Ovary (tissue), 9 donors: ENCODE results near the gene TET2. TPM values are rescaled to one million over a fixed set of nuclear protein-coding genes. Genes with fewer than 3 reads are reported as not detected.

ENCODE experiments used
- DNase-seq, 5 donors: peaks; one replicate each; pipeline ENCODE4 v3.0.0-alpha.2; 2019 to 2020
- H3K27ac ChIP-seq, 2 donors: fragments of 200-600 bp; one replicate each; pipeline versions ENCODE4 v1.5.1 to v1.8.0; 2019 to 2022
- H3K27me3 ChIP-seq: fragments of 200-600 bp; one replicate; pipeline ENCODE4 v1.8.0; 2022
- H3K36me3 ChIP-seq: fragments of 200-600 bp; sonication (generic); one replicate; pipeline ENCODE4 v1.5.1; 2019
- H3K4me1 ChIP-seq: one replicate; pipeline ENCODE4 v1.8.1; 2013; ENCODE audit warnings: mild to moderate bottlenecking, moderate library complexity; ENCODE audit not compliant: insufficient read depth
- H3K4me3 ChIP-seq: fragments of 200-600 bp; sonication (generic); one replicate; pipeline ENCODE4 v1.5.1; 2017
- H3K9me3 ChIP-seq, 2 donors: fragments of 200-600 bp in 1 of 2; sonication (generic) in 1 of 2; one replicate each; pipeline versions ENCODE4 v1.5.1 to v1.8.1; 2013 to 2019; ENCODE audit warnings: mild to moderate bottlenecking in 1 of 2, moderate library complexity in 1 of 2
- EP300 ChIP-seq: sonication (generic); formaldehyde crosslinking; IDR thresholded peaks from one replicate; pipeline ENCODE4 v1.6.1; 2017; ENCODE audit warnings: antibody characterized with exemption
- POLR2A ChIP-seq: fragments of 450-650 bp; IDR thresholded peaks from one replicate; pipeline ENCODE4 v1.6.1; 2017; ENCODE audit warnings: antibody characterized with exemption, mild to moderate bottlenecking, moderate library complexity
- WGBS, 3 donors: extraction: QIAGEN DNeasy Blood & Tissue Kit in 1 of 3; methylation state at CpG; one replicate each; pipeline versions ENCODE4 v1.1.5 to v1.1.7; 2013 to 2017; 5-methylcytosine and 5-hydroxymethylcytosine counted together
- intact Hi-C, 4 donors: fragments of 100-400 bp; cut with DNase I; formaldehyde crosslinking; loops; one replicate each; pipeline versions ENCODE4 v1.11.0 to v1.15.1; 2022 to 2023
- polyA plus RNA-seq, 2 donors: library from polyadenylated mRNA; stranded (reverse); fragments of 200-250 nt in 1 of 2; fragments of 350-450 nt in 1 of 2; fragmentation: Illumina TruSeq in 1 of 2; extraction: RNeasy Lipid Tissue Mini Kit (QIAGEN cat#74804) in 1 of 2; gene quantifications; one replicate each; pipeline ENCODE4 v1.2.3, GENCODE V29; 2013 to 2014
- total RNA-seq, 7 donors: library from RNA; depleted of rRNA in 2 of 7; stranded (reverse); fragments of >200 nt in 2 of 7; fragmentation: NEBNext Ultra II Directional in 3 of 7; extraction: Animal tissue kit (Norgen Biotek cat#: 25700) in 3 of 7; gene quantifications; one replicate each; pipeline versions ENCODE4 v1.1.0 to v1.2.4, GENCODE V29; 2016 to 2023
- TF ChIP-seq, protein P1 (sequence below), 3 donors: fragments of 450-650 bp in 2 of 3; fragments of 200-600 bp in 1 of 3; IDR thresholded peaks; one replicate each; pipeline versions ENCODE4 v1.5.1 to v1.8.0; 2016 to 2022; ENCODE audit warnings: antibody characterized with exemption in 3 of 3, mild to moderate bottlenecking in 1 of 3
- donor health status: DM: no; HTN: no; CAD: no; lungs with moderate emphysema.
- donor health status: DM: no; HTN: no; CAD: no.
- donor health status: Bipolar disorder and iron deficiency.
- donor health status: DM: yes; HTN: yes; CAD: no.
- donor health status: DM: no; HTN: no; CAD: no.
- donor health status: DM: yes; HTN: yes; CAD: no.

Gene TET2
- total and polyA plus RNA-seq, 9 donors = 3.7 to 20.8 (median 17.3) TPM

DNA sequence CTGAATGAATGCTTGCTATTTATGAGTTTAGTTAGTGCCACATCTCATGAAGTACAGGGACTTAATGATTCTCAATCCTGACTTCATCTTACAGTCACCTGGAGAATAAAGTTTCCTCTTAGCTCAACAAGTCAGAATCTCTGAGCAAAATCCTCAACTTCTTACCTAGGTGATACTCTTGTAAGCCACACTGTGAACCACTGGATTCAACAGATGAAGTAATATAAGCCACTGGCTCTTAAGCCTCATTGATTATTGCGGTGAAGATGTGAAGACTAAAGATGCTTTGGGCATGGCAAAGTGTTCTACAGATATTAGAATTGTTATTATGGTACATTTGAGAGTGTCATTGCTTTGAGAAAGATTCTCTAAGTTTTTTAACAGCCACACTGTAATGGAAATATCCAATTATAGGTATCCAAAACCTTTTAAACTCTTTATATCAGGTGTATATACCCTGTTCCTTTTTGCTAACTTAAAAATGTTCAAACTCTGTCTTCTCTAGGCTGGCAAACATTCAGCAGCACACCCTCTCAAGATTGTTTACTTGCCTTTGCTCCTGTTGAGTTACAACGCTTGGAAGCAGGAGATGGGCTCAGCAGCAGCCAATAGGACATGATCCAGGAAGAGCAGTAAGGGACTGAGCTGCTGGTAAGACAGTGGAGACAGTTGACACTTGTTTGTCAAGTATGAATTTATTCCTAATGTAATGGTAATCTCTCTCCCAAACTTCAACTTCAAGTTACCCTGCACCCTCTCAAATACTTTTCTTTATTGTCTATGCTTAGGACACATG is 43.4 kb downstream of the TET2 start:
- no peaks in the 10 kb centered on the region for H3K36me3 ChIP-seq
- no peaks in the 10 kb centered on the region for H3K27me3 ChIP-seq
- 63 to 66% (median 64%) methylated on average over 2 of the region's 2 CpGs for WGBS, 3 donors
- DNase-seq = no peak
- H3K9me3 ChIP-seq = no peaks in the 10 kb centered on the region
- no peak overlapping the region for H3K27ac ChIP-seq
- H3K4me1 ChIP-seq = peaks cover 3% of the 10 kb centered on the region
- H3K4me3 ChIP-seq = no peak overlapping the region
- intact Hi-C loops = no loop called here
- TF ChIP-seq EP300 (no peak), POLR2A (no peak)
- TF ChIP-seq, protein P1, sequence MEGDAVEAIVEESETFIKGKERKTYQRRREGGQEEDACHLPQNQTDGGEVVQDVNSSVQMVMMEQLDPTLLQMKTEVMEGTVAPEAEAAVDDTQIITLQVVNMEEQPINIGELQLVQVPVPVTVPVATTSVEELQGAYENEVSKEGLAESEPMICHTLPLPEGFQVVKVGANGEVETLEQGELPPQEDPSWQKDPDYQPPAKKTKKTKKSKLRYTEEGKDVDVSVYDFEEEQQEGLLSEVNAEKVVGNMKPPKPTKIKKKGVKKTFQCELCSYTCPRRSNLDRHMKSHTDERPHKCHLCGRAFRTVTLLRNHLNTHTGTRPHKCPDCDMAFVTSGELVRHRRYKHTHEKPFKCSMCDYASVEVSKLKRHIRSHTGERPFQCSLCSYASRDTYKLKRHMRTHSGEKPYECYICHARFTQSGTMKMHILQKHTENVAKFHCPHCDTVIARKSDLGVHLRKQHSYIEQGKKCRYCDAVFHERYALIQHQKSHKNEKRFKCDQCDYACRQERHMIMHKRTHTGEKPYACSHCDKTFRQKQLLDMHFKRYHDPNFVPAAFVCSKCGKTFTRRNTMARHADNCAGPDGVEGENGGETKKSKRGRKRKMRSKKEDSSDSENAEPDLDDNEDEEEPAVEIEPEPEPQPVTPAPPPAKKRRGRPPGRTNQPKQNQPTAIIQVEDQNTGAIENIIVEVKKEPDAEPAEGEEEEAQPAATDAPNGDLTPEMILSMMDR (IDR thresholded peaks at IDR 0.05) = no peak

DNA sequence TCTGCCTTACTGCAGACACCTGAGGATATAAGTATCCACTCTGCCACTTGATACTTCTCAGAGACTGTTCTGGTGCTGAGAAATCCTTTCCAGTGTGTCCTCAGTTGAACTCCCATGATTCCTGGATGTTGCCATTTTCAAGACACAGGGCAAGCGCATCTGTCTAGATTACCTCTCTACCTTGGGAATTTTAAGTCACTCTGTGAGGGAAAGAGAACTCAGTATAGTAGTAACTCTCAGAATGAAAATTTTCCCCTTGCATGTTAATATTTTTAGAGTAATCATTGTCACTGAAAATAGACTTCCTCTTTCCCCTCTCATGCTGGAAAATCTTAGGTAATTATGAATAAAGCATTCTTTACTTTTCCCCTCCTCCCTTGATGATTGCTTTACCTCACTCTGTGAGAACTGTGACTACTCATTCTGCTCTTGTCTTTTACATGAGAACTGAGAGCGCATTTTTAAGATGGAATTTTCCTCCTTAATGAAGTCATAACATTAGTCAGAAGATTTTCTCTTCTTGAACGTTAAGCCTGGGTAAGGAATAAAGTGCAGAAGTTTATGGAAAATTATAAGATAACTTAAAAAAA is 45.0 kb downstream of the TET2 start:
- 15 to 29% (median 20%) methylated on average over 3 of the region's 3 CpGs for WGBS, 3 donors
- H3K4me1 ChIP-seq = no peaks in the 10 kb centered on the region
- no peaks in the 10 kb centered on the region for H3K36me3 ChIP-seq
- no peak for DNase-seq
- TF ChIP-seq POLR2A (no peak), EP300 (no peak)
- TF ChIP-seq, protein P1 (IDR thresholded peaks at IDR 0.05) = no peak
- no peak overlapping the region for H3K27ac ChIP-seq
- intact Hi-C loops = no loop called here
- H3K27me3 ChIP-seq = no peaks in the 10 kb centered on the region
- H3K9me3 ChIP-seq = no peaks in the 10 kb centered on the region
- H3K4me3 ChIP-seq = no peak overlapping the region

DNA sequence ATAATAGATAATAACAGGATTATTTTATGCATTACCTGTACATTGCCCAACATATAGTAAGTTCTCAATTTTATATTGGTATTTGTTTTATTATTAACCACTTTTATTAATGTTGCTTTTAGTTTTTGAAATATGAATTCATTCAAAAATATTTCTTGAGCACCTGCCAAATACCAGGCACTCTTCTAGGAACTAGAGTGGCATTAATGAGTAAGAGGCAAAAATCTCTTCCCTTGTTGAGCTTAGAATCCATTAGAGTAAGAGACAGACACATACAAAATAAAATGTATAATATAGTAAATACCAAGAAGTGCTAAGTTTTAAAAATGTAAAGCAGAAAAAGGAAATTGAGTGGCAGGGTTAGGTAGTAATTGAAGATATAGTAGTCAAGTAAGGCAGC is 45.8 kb downstream of the TET2 start:
- Histone ChIP-seq H3K9me3 (no peaks in the 10 kb centered on the region), H3K27me3 (no peaks in the 10 kb centered on the region), H3K36me3 (no peaks in the 10 kb centered on the region), H3K4me1 (no peaks in the 10 kb centered on the region), H3K4me3 (no peak overlapping the region), H3K27ac (no peak overlapping the region)
- TF ChIP-seq EP300 = no peak
- TF ChIP-seq, protein P1 (IDR thresholded peaks at IDR 0.05) = no peak
- TF ChIP-seq POLR2A = no peak
- DNase-seq = no peak
- intact Hi-C loops = no loop called here

DNA sequence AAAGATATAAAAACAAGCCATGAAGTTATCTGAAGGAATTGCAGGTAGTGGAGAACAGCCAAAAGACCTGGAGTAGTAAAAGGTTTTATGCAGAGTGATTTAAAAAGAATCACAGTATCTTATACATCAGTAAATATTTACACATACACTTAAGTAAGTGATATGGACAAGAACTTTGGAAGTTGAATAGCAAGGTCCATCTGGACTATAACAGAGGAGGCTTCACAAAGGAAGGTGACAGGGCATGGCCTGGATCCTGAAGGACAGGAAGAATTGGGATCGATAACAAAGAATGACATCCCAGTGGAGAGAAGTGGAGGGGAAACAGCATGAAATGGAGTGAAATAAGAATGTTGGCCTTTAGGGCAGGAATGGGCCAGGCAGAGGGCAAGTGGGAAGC is 46.2 kb downstream of the TET2 start:
- Histone ChIP-seq H3K27ac (no peak overlapping the region), H3K9me3 (no peaks in the 10 kb centered on the region), H3K27me3 (no peaks in the 10 kb centered on the region), H3K4me1 (peaks cover under 1% of the 10 kb centered on the region), H3K36me3 (no peaks in the 10 kb centered on the region), H3K4me3 (no peak overlapping the region)
- no peak for TF ChIP-seq POLR2A
- TF ChIP-seq, protein P1 (IDR thresholded peaks at IDR 0.05) = no peak
- no peak for TF ChIP-seq EP300
- no peak for DNase-seq
- intact Hi-C loops = no loop called here
- WGBS, 3 donors = 88 to 89% (median 88%) methylated on average over 1 of the region's 1 CpG
